ENCODE data around the gene TP53I13.
A peak's percentile ranks its signal among the peaks of the same experiment; 100 is the strongest.

TP53I13 gene

DNA sequence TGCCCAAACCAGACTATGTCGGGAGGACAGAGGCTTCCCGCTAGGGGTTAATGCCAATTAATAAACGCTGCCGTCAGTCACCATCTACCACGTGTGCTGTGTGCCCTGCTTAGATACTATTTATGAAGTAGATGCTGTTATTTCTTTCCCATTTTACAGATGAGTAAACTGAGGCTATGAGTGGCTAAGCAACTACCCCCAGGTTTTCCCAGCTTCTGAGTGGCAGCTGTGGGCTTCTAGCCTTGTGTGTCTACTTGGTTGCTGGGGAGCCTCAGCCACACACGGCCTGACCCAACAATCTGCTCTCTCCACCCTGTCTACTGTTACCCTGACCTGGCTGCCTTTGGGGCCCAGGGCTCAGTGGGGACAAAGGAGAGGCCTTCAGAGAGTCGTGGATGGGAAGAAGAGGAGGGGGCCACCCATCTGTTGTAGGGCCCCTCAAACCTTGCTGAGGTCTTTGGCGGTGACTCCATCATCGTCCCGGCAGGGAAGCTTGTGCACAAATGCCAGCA is 13.8 kb downstream of the TP53I13 start:
- in situ Hi-C loops (cut with HindIII; ENCODE audit: low pct_ligation_motif_present, low sequenced_read_pairs) = no loop called here
- DNase-seq = no peak
- H3K27me3 ChIP-seq (replicated peaks) = no peaks in the 10 kb centered on the region
- TF ChIP-seq, protein P1, sequence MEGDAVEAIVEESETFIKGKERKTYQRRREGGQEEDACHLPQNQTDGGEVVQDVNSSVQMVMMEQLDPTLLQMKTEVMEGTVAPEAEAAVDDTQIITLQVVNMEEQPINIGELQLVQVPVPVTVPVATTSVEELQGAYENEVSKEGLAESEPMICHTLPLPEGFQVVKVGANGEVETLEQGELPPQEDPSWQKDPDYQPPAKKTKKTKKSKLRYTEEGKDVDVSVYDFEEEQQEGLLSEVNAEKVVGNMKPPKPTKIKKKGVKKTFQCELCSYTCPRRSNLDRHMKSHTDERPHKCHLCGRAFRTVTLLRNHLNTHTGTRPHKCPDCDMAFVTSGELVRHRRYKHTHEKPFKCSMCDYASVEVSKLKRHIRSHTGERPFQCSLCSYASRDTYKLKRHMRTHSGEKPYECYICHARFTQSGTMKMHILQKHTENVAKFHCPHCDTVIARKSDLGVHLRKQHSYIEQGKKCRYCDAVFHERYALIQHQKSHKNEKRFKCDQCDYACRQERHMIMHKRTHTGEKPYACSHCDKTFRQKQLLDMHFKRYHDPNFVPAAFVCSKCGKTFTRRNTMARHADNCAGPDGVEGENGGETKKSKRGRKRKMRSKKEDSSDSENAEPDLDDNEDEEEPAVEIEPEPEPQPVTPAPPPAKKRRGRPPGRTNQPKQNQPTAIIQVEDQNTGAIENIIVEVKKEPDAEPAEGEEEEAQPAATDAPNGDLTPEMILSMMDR (IDR thresholded peaks at IDR 0.05; ENCODE audit: low read depth, low read length, missing control alignments) = no peak
- peaks cover 33% of the 10 kb centered on the region for H3K36me3 ChIP-seq (replicated peaks)
- H3K27ac ChIP-seq = no peak overlapping the region
- H3K4me3 ChIP-seq (ENCODE audit: low read depth, low read length) = no peak overlapping the region

DNA sequence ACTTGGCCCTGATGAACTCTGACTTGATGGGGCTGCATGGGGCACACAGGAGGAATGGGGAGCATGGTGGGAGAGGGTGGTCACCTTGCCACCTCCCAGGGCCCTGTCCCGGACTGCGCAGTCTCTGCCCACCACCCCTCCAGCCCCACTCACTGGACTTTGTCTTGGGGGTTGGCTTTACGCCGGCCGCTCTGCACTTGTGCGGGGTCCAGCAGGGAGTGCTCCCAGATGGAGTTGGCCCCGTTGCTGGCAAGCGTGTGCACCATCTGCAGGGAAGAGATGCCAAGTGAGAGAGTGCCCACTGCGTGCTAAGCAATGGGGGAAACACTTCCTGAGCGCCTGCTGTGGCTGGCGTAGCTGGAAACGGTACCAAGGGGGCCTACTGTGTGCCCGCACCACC is 14.3 kb downstream of the TP53I13 start:
- H3K36me3 ChIP-seq (replicated peaks) = peaks cover 29% of the 10 kb centered on the region
- no peak for DNase-seq
- in situ Hi-C loops (cut with HindIII; ENCODE audit: low pct_ligation_motif_present, low sequenced_read_pairs) = no loop called here
- TF ChIP-seq, protein P1 (IDR thresholded peaks at IDR 0.05; ENCODE audit: low read depth, low read length, missing control alignments) = no peak
- H3K4me3 ChIP-seq (ENCODE audit: low read depth, low read length) = no peak overlapping the region
- H3K27ac ChIP-seq = no peak overlapping the region
- H3K27me3 ChIP-seq (replicated peaks) = no peaks in the 10 kb centered on the region

- no peak for DNase-seq
- TF ChIP-seq, protein P1 (IDR thresholded peaks at IDR 0.05; ENCODE audit: low read depth, low read length, missing control alignments) = no peak
- Histone ChIP-seq H3K27ac (no peak overlapping the region), H3K36me3 (replicated peaks) (peaks cover 21% of the 10 kb centered on the region), H3K4me3 (ENCODE audit: low read depth, low read length) (no peak overlapping the region), H3K27me3 (replicated peaks) (no peaks in the 10 kb centered on the region)
- in situ Hi-C loops (cut with HindIII; ENCODE audit: low pct_ligation_motif_present, low sequenced_read_pairs) = no loop called here
Observed at GRCh38 chr17:29583324-29584248, 15.1 kb downstream of the TP53I13 start.

- peak overlapping the region; percentile 9 for H3K27ac ChIP-seq
- in situ Hi-C loops (cut with HindIII; ENCODE audit: low pct_ligation_motif_present, low sequenced_read_pairs) = no loop called here
Observed at GRCh38 chr17:29584452-29585079, 16.1 kb downstream of the TP53I13 start.

GRCh38 chr17:29585080-29585751 is 16.7 kb downstream of the TP53I13 start:
- in situ Hi-C loops (cut with HindIII; ENCODE audit: low pct_ligation_motif_present, low sequenced_read_pairs) = no loop called here
- TF ChIP-seq, protein P1 (IDR thresholded peaks at IDR 0.05; ENCODE audit: low read depth, low read length, missing control alignments) = peak; percentile 63
- no peak for DNase-seq
- no peak overlapping the region for H3K4me3 ChIP-seq (ENCODE audit: low read depth, low read length)
- peaks cover 21% of the 10 kb centered on the region for H3K36me3 ChIP-seq (replicated peaks)
- peak overlapping the region; percentile 9 for H3K27ac ChIP-seq
- H3K27me3 ChIP-seq (replicated peaks) = no peaks in the 10 kb centered on the region

More at GRCh38 chr17:29584452-29585079, 16.1 kb downstream of the TP53I13 start:
- TF ChIP-seq, protein P1 (IDR thresholded peaks at IDR 0.05; ENCODE audit: low read depth, low read length, missing control alignments) = no peak
- DNase-seq = no peak
- Histone ChIP-seq H3K4me3 (ENCODE audit: low read depth, low read length) (no peak overlapping the region), H3K36me3 (replicated peaks) (peaks cover 21% of the 10 kb centered on the region), H3K27me3 (replicated peaks) (no peaks in the 10 kb centered on the region)

Measured in brain microvascular endothelial cell (primary cell).